ENCODE measurements around the gene NTM.
A peak's percentile ranks its signal among the peaks of the same experiment; 100 is the strongest.

Gene NTM

GRCh38 chr11:131692961-131693360 is 322.5 kb downstream of the NTM start:
- no peak for DNase-seq

- peak; percentile 12 to 13 for DNase-seq
These were observed 323.3 kb downstream of the NTM start for GRCh38 chr11:131693756-131694155.

- peak; percentile 47 to 87 for DNase-seq
These were observed 324.4 kb downstream of the NTM start for GRCh38 chr11:131694526-131695424.

GRCh38 chr11:131695889-131696429 is 325.5 kb downstream of the NTM start:
- no peak for DNase-seq

GRCh38 chr11:131696690-131697089 is 326.3 kb downstream of the NTM start:
- no peak for DNase-seq

- no peak for DNase-seq
These were observed 332.9 kb downstream of the NTM start for GRCh38 chr11:131703311-131703710.

- DNase-seq, result no peak
These were observed 334.3 kb downstream of the NTM start for GRCh38 chr11:131704682-131705081.

GRCh38 chr11:131710511-131710910 is 340.1 kb downstream of the NTM start:
- DNase-seq, result no peak

- no peak for DNase-seq
These were observed 342.5 kb downstream of the NTM start for GRCh38 chr11:131712897-131713296.

- DNase-seq, result no peak
These were observed 343.2 kb downstream of the NTM start for GRCh38 chr11:131713529-131714134.

GRCh38 chr11:131717616-131718015 is 347.2 kb downstream of the NTM start:
- DNase-seq, result no peak

GRCh38 chr11:131723088-131723487 is 352.7 kb downstream of the NTM start:
- DNase-seq, result no peak

GRCh38 chr11:131724436-131724975 is 354.1 kb downstream of the NTM start:
- DNase-seq, result no peak

- no peak for DNase-seq
These were observed 364.5 kb downstream of the NTM start for GRCh38 chr11:131734871-131735270.

- peak in 1 of 2 donors; percentile 5 for DNase-seq
These were observed 366.9 kb downstream of the NTM start for GRCh38 chr11:131737357-131737756.

GRCh38 chr11:131739243-131739882 is 368.9 kb downstream of the NTM start:
- DNase-seq, result no peak

GRCh38 chr11:131744847-131745246 is 374.4 kb downstream of the NTM start:
- no peak for DNase-seq

GRCh38 chr11:131745405-131745804 is 375.0 kb downstream of the NTM start:
- DNase-seq, result no peak

- no peak for DNase-seq
These were observed 375.8 kb downstream of the NTM start for GRCh38 chr11:131746201-131746600.

GRCh38 chr11:131748151-131749050 is 378.0 kb downstream of the NTM start:
- peak; percentile 26 to 69 for DNase-seq

GRCh38 chr11:131749101-131749500 is 378.7 kb downstream of the NTM start:
- DNase-seq, result no peak

GRCh38 chr11:131750152-131750551 is 379.7 kb downstream of the NTM start:
- no peak for DNase-seq

Measured in inflammatory macrophage treated with lipopolysaccharide for 1 hour (primary cell).